Activated effector memory CD4-positive, alpha-beta T cell treated with anti-CD3 and anti-CD28 coated beads, Interleukin-2, amount 50 U/mL, for 16 hours (primary cell): ENCODE data around the gene ZNF789.

Source experiments
- DNase-seq: peaks from one replicate; pipeline ENCODE4 v3.0.0-alpha.2; 2020

ZNF789 gene

DNA sequence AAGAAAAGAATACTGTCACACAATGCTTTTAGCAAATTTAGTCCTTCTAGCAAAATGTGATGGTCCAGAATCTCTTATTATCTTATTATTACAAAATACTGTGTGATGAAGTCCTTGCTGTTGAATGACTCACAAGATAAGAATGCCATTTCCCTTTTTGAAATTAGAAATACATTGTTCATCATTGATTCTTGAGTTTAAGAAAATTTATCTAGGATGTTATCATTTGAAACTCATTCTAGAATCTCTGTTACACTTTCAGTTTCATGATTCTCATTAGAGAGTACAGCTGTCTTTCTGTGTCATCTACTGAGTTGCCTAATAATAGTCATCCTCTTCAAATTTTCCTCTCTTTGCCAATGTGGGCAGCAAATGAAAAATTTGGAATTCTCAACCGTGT, 41.4 kb downstream of the ZNF789 start:
- no peak for DNase-seq

DNA sequence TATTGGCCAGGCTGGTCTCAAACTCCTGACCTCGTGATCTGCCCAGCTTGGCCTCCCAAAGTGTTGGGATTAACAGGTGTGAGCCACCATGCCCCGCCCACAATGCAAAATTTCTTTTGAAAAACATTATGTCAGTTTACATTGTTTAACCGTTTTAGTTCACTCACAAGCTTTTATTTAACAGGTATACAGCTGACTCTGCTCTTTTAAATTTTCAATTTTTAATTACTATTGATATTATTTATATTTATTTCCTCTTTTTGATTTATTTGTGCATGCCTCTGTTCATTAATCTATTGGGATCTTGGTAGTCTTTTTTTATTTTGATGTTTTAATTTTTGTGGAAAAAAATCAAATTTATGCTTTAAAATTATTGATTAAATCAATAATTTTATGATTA, 48.7 kb downstream of the ZNF789 start:
- no peak for DNase-seq

- no peak for DNase-seq
Measured at GRCh38 chr7:99525713-99526440, 53.2 kb downstream of the ZNF789 start.

GRCh38 chr7:99531354-99531765, 58.7 kb downstream of the ZNF789 start:
- no peak for DNase-seq

- DNase-seq, result no peak
Measured at GRCh38 chr7:99535667-99536066, 63.0 kb downstream of the ZNF789 start.
